Measurements from ENCODE around the gene ESM1.
"Not testable (repeated sequence)": the region's sequence is repeated elsewhere in the genome, so short reads cannot be mapped to it uniquely, and the experiment has no call there.

ESM1 gene, protein sequence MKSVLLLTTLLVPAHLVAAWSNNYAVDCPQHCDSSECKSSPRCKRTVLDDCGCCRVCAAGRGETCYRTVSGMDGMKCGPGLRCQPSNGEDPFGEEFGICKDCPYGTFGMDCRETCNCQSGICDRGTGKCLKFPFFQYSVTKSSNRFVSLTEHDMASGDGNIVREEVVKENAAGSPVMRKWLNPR

DNA sequence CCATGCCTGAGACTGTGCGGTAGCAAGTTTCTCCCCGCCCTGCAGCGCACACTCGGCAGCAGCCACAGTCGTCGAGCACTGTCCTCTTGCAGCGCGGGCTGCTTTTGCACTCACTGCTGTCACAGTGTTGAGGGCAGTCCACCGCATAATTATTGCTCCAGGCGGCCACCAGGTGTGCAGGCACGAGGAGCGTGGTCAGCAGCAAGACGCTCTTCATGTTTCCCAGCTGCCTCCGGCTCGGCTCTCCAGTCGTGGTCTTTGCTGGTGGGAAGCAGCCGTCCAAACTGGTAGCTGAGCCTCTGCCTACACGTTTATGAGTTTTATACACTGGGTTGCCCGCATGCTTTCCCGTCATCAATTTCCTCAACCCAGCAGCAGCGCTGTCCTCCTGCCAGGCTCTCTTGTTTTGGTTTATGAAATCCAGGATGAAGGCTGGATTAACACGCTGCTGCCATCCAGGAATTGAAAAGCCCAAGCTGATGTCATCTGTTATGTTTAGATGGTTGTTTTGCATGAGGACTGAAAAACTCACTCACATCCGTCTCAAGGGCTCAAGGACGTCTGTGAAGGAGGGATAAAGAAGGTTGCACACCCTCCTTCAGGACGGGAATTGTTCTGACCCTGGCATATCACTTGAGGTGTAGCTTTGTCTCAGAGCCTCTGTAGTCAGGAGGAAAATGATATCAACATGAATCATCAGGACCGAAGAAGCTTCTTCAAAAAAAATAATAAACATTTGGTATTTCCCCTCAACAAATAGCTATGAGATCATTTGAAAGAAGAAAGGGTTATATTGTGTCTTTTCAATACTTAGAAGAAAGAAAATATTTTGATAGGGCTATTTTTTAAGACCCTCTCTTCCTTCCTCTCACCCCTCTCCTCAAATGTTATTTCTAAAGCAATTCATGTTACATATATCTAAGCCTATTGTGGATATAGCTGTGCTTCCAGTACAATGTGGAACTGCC is at the start of gene ESM1:
ESM1 (minus strand) TSS at position 293 of the 968 bp plus-strand sequence; CDS start at position 217, 76 bp downstream.
- DNase-seq (ENCODE audit: low read depth) = peak; percentile 68

DNA sequence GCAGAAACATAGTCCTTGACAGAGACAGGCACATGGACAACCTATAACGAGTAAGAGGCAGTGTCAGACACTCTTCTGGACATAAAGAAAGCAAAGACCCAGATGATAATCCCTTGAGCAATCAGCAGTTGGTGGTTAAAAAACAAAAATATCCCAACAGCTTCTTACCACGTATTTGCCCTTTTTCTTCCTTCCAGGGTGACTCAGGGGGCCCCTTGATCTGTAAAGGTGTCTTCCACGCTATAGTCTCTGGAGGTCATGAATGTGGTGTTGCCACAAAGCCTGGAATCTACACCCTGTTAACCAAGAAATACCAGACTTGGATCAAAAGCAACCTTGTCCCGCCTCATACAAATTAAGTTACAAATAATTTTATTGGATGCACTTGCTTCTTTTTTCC is 48.2 kb upstream of the ESM1 start:
- DNase-seq (ENCODE audit: low read depth) = no peak

DNA sequence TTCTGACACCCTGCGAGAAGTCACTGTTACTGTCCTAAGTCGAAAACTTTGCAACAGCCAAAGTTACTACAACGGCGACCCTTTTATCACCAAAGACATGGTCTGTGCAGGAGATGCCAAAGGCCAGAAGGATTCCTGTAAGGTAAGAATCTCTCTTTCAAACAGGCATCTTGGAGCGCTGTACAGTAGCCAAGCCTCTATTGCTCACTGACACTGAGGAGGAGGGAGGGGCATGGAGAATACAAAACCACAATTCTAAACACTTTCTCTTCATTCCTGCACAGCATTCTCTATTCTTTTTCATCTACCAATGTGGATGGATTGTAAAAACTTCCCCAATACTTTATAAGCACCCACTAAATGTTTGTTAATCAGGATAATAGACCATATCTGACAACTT is 46.1 kb upstream of the ESM1 start:
- DNase-seq (ENCODE audit: low read depth) = no peak

DNA sequence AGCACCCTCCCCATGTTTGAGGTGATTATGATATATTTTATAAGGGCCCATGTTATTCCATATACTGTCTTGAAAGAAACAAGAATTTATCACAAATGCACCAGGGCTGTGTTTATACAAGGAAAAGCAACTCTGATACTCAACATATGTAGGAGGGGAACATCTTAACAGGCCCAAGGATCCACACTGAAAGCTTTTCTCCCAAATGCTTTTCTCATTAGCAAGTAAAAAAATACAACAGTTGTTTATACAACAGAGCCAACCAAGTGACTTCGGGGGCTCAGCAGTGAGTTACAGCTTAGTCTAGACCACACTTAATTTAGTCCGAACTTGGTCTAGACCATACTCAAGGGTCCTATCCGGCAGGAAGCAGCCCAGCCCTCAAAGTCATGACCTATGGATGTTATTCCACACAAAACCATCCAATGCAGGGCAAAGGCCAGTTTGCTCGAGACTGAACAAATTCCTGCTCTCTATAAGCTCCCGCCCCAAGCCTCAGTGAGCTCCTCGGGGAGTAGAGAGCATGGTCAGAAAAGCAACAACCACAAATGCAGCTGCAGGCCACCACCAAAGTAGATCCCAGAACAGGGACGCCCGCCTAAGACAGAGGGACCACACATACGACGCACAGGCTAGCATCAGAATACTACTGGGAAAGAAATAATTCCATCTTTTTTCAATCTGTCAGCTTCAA is 45.4 kb upstream of the ESM1 start:
- DNase-seq (ENCODE audit: low read depth) = no peak

DNA sequence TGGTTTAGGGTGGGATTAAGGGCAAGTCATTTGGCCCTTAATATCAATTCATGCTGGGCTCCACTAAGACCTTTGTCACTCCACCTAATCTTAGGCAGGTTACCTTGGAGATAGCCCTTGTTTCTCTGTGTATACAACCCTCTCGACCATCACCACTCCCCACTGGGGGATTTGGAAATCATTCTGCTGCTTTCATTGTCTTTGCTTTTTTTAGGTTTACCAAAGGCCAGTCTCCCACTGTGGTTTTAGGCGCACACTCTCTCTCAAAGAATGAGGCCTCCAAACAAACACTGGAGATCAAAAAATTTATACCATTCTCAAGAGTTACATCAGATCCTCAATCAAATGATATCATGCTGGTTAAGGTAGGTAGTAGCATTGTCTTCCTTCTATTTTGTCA is 44.8 kb upstream of the ESM1 start:
- DNase-seq (ENCODE audit: low read depth) = no peak

DNA sequence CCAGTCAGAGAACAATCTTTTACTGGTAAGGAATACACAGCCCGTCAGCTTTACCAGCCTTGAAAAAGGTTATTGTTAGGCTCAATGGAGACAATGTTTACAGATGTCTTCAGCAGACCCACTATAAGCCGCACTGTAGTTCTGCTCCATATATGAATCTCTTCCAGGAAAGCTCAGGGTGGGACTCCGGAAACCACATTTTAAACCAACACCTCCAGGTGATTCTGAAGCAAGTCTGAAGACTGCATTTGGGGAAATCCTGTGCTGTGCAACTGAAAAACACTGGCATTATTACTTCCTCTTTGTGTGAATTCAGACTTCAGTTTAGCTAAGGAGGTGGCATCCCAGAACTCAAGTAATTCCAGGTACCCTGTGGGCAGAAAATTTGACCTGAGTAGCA is 42.2 kb upstream of the ESM1 start:
- DNase-seq (ENCODE audit: low read depth) = no peak

DNA sequence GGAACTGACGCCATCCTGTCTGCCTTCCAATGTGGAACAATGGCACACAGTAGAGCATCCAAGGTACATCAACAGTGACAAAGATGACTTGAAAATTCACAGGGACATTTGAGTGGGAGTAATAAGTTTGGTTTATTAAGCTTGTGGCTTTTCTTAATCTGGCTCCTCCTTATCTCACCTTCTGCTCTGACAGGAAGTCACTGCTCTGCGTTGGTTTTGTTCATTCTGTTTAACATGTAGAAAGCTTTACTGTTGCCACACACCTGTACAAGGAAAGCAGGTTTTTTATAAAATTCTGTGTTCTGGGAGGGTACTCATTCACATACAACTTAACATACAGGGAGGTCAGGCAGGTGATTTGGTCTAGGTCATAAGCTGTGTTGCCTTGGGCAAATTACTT is 37.1 kb upstream of the ESM1 start:
- no peak for DNase-seq (ENCODE audit: low read depth)

DNA sequence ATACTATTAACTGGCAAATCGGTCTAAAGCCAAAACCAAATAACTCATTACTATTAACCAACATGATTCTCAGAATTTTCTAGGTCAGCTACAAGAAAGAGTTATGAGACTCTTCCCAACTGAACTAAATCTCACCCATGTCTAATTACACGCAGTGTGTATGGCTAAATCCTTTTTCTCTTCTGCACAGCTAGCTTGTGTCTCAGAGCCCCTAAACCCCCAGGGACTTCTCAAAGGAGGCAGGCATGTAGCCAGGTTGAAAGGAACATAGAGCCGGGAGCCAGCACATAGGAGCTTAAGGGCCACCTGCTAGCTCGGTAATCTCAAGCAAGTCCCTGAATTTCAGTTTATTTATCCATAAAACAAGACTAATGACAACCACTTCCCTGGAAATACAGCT is 36.4 kb upstream of the ESM1 start:
- DNase-seq (ENCODE audit: low read depth) = no peak

DNA sequence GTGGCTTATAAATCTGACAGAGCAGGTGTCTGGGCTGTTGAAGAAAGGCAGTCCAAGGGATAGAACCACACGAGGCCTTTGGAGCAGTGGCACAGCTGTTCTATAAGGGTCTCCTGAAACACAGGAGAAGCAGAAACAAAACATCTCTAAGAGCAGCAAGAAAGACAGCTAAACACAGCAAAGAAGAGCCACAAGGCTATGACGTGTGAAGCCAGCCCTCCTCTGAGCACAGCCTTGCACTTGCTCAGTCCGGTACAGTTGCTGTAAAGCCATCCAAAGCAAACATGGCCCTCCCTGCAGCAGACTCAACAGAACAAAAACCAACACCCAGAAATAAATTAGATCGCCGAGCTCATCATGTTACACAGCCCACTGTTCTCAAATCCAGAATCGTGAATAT is 36.0 kb upstream of the ESM1 start:
- no peak for DNase-seq (ENCODE audit: low read depth)

DNA sequence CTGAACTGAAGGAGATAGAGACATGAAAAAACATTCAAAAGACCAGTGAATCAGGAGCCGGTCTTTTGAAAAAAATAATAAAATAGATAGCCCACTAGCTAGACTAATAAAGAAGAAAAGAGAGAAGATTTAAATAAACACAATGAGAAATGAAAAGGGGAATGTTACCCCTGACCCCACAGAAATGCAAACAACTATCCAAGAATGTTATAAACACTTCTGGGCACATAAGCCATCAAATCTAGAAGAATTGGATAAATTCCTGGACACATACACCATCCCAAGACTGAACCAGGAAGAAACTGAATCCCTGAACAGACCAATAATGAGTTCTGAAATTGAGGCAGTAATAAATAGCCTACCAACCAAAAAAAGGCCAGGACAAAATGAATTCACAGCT is 24.8 kb upstream of the ESM1 start:
- DNase-seq (ENCODE audit: low read depth) = not testable (repeated sequence)

DNA sequence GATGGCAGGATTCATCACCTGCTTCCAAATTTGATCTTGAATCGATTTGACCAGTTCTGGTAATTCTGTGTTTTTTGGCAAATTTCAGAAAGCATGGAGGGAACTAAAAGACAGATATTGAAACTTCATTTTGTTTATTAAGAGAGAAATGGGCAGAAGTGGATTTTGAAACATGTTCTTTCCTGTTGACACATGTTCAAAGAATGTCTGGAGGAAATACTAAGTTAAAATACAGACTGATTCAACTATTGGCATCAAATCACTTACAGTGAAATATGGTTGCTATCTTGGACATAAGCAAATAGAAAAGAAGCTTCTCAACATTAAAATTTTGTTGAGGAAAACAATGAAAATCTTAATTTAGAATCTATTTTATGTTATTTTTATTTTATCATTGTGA is 19.3 kb upstream of the ESM1 start:
- DNase-seq (ENCODE audit: low read depth) = peak; percentile 35

DNA sequence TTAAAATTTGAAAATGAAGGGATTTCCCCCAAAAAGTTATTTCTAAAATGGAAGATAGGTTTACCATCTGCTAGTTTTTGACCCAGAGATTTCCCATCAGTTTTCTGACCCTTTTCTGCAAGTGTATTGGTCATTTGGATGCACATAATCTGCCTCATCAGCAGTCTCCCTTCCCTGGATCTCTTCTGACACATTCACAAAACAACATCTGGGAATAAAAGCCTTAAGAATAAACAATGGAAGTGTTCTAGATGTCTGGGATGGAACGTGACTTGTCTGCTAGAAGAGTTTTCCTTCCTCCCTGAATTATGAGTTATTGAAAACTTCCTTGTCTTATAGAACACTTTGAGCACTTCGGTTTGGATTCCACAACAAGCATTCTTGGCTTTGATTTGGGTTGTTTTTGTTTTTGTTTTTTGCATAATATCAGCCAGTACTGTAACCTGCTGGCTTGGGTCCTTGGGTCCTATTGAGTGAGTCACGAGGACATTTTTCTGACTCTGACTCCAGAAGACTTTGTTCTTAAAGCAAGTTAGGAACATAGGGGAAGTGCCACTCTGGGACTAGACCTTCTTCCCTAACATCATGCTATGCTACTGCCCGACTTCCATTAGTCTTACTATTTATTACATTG is 18.2 kb upstream of the ESM1 start:
- no peak for DNase-seq (ENCODE audit: low read depth)

DNA sequence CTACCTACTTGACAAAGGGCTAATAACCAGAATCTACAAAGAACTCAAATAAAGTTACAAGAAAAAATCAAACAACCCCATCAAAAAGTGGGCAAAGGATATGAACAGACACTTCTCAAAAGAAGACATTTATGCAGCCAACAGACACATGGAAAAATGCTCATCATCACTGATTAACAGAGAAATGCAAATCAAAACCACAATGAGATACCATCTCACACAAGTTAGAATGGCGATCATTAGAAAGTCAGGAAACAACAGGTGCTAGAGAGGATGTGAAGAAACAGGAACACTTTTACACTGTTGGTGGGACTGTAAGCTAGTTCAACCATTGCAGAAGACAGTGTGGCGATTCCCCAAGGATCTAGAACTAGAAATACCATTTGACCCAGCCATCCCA is 16.8 kb upstream of the ESM1 start:
- not testable (repeated sequence) for DNase-seq (ENCODE audit: low read depth)

DNA sequence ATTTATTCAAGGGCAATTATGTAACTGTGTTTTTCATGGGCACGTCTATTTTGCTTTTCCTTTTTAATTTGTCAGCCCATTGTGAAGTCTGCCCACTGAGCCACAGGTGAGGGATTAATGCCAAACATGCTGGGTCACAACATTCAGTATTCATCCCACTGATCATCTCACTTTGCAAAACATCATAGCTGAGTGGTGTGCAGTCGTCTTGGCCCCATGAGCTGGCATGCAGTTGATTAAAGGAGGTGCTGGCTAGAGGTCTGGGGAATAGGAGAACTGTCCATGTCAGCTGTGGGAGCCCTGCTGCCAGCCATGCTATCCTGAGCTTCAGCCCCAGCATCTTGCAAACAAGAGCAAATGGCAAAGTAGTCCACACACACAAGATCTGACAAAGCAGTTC is 11.7 kb upstream of the ESM1 start:
- DNase-seq (ENCODE audit: low read depth) = no peak

DNA sequence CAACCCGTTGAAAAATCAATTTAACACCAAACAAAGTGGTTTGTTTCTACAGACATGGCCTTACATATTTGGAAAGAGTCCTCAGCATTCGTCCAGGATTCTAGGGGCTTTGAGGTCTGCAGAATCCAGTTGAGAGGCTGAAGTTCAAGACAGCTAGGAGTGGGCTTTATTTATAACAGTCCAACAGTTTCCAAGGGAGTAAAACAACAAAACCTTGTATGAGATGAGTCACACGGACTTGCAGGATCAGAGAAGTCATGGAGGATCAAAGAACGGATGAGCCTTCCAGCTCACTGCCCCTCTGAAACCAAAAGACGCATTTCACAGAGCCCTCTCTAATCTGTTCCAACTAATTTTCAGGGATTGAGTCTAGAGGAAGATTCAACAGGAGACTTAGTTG is 11.1 kb upstream of the ESM1 start:
- peak; percentile 52 for DNase-seq (ENCODE audit: low read depth)

DNA sequence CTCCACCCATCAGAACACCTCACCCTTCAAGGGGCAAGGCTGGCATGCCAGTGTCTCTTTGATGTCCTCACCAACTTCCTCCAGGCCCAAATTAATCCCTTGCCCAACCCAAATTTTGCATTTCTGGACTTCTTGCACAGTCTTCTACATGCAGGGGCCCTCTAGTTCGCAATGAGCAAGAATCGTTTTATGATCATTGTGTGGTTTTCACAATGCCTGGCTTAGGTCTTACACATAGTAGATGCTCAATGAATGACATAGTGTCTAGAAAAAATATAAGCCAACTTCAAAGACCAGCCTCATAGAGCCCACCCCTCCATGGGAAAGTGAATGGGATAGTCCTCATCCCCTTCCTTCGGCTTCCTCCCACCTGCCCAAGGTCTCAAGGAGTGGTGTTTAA is 9.8 kb upstream of the ESM1 start:
- no peak for DNase-seq (ENCODE audit: low read depth)

DNA sequence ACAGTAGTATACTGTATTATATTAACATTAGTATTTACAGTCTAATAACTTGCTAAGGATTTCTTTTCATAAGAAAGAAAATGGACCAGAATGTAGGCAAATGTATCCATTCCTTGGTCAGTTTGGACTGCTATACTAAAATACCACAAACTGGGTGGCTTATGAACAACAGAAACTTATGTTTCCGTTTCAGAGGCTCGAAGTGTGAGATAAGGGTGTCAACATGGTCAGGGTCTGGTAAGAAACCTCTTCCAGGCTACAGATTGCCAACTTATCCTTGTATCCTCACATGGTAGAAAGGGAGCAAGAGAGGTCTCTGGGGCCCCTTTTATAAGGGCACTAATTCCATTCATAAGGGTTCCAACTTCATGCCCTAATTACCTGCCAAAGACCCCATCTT is 9.2 kb upstream of the ESM1 start:
- no peak for DNase-seq (ENCODE audit: low read depth)

DNA sequence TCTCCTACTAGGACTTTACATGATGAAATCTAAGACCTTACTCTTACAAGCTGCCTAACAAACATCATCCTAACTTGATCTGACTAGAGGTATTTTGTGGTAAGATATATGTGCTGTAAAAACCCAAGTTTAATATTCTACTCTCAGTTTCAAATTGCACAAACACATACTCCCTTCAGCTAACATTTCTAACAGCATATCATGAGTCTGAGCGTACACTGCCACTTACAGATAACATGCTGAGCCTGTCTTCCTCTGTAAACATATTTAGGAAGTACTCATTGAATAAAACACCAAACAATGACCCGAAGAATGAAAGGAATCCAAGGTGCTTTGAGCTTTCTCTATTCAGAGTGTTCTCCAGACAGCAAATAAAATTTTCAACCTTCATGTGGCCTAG is 7.9 kb upstream of the ESM1 start:
- DNase-seq (ENCODE audit: low read depth) = peak; percentile 67

DNA sequence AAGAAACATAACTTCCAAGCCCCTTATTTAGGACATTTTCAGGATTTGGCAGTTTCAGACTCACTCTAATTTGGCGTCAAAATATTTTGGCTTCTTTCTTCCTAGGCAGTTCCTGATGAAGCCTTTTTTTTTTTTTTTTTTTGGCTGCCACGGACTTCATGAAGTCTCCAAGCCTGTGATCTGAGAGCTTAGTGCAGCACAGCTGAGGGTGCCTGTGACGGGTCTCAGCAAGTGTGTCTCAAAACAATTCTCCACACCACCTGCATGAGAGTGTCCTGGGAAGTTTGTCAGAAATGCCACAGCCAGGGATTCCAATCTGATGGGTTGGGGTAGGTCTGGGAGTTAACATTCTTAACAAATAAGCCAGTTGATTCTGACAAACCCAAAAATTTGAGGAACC is 6.0 kb upstream of the ESM1 start:
- DNase-seq (ENCODE audit: low read depth) = no peak

DNA sequence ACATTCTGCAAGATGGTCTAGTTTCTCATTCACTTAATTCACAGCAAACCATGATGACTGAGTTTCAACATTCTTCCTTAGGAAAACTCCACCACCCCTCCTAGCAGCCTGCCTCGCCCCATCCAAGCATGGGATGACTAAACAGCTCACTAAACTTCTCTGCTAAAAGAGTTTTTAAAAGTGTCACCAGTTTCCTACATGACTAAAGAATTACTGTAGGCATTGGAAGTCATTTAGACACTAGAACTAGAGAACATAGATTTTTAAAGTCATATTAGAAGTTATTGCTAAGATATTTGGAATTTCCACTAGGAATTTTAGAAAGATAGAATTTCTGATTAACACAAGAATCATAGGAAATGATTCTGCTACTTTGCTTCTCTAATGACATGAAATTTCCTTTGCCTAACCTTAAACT is 5.5 kb upstream of the ESM1 start:
- DNase-seq (ENCODE audit: low read depth) = peak; percentile 52

DNA sequence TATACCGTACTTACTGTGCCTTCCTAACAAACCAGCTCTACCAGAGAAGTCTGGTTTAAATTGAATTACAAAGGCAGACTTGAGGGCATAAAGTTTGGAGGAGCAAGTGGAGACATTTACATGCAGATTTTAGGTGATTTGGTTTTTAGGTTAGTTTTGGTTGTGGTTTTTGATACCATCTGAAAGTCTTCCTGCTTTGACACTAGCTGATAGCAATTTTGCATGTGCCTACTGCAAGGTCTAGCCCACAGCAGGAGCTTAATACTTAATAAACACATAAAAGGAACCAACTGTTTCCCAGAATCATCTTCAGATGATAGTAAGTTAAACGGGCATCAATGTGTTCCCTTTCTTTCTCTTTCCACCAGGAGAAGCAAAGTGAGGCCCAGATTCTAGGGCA is 3.4 kb upstream of the ESM1 start:
- no peak for DNase-seq (ENCODE audit: low read depth)

DNA sequence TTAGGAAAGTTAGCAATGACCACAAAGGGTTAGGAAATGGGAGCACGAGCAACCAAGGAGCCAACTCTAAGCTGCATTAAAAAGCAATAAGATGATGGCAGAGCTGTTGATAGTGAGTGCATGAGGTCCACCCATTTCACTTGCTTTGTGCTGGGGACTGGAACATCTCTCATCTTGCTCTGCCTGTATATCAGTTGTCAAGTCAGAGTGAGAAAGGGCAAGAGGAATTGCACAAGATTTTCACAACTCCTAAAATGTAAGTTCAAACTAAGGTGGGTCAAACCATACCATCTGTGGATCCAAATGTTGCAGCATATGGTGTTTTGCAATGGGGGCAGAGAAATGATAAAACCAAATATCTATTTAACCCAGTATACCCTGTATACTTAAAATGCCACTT is 2.8 kb upstream of the ESM1 start:
- no peak for DNase-seq (ENCODE audit: low read depth)

DNA sequence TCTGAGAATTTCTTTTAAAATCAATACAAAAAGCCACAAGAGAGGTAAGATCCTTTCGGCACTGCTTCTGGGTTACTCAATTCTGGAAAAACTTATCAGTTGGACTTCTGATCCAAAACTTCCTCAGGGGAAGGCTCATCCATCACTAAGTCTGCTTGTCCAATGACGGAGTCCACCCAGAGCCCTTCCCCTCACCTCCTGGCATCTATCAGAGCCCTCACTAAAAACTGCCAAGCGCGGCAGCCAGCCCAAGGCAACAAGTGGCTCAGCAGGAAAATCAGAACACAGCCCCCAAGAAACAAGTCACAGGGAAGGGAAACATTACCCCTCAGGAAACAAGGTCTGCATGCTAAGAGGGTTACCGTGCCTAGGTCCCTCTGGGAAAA is 869 bp upstream of the ESM1 start:
- no peak for DNase-seq (ENCODE audit: low read depth)
